Measurements from ENCODE around the gene UBA3. TPM values are rescaled to one million over a fixed set of nuclear protein-coding genes. Genes with fewer than 3 reads are reported as not detected.

The UBA3 gene
- total RNA-seq, 1 experiment from 2014 or later = 40.5 TPM

GRCh38 chr3:69103123-69103522, 23.0 kb upstream of the UBA3 start:
- Histone ChIP-seq H3K4me3 (ENCODE audit: low read depth, low read length, poor library complexity, severe bottlenecking) (no peak overlapping the region), H3K27me3 (replicated peaks; ENCODE audit: insufficient read depth, low read depth, low read length, poor library complexity) (no peaks in the 10 kb centered on the region), H3K27ac (ENCODE audit: low read depth, low read length, poor library complexity, severe bottlenecking) (no peak overlapping the region), H3K36me3 (ENCODE audit: insufficient read depth, low read length, poor library complexity, severe bottlenecking) (no peaks in the 10 kb centered on the region), H3K4me1 (ENCODE audit: insufficient read depth, low read length, poor library complexity, severe bottlenecking) (peaks cover 1% of the 10 kb centered on the region), H3K9me3 (ENCODE audit: low read depth, low read length, poor library complexity, severe bottlenecking) (no peaks in the 10 kb centered on the region)
- CTCF ChIA-PET = no interaction called here
- intact Hi-C loops (cut with micrococcal nuclease; ENCODE audit: unreplicated experiment) = no loop called here
- BruUV-seq (replicated peaks) = no TSS peak
- POLR2A ChIA-PET (ENCODE audit: low non-redundant PET) = no interaction called here
- TF ChIP-seq CTCF (conservative IDR thresholded peaks at IDR 0.05; ENCODE audit: low read depth, low read length) = no peak
- no peak for TF ChIP-seq EZH2 (IDR thresholded peaks at IDR 0.05; ENCODE audit: borderline replicate concordance, low read depth, low read length, poor library complexity, severe bottlenecking)
- no peak for DNase-seq (ENCODE audit: low spot score)

- ChIA-PET CTCF (no interaction called here), POLR2A (ENCODE audit: low non-redundant PET) (no interaction called here)
- Histone ChIP-seq H3K9me3 (ENCODE audit: low read depth, low read length, poor library complexity, severe bottlenecking) (no peaks in the 10 kb centered on the region), H3K4me3 (ENCODE audit: low read depth, low read length, poor library complexity, severe bottlenecking) (no peak overlapping the region), H3K27me3 (replicated peaks; ENCODE audit: insufficient read depth, low read depth, low read length, poor library complexity) (no peaks in the 10 kb centered on the region), H3K27ac (ENCODE audit: low read depth, low read length, poor library complexity, severe bottlenecking) (no peak overlapping the region), H3K4me1 (ENCODE audit: insufficient read depth, low read length, poor library complexity, severe bottlenecking) (no peaks in the 10 kb centered on the region), H3K36me3 (ENCODE audit: insufficient read depth, low read length, poor library complexity, severe bottlenecking) (no peaks in the 10 kb centered on the region)
- intact Hi-C loops (cut with micrococcal nuclease; ENCODE audit: unreplicated experiment) = no loop called here
- TF ChIP-seq EZH2 (IDR thresholded peaks at IDR 0.05; ENCODE audit: borderline replicate concordance, low read depth, low read length, poor library complexity, severe bottlenecking) (no peak), CTCF (conservative IDR thresholded peaks at IDR 0.05; ENCODE audit: low read depth, low read length) (no peak)
- no peak for DNase-seq (ENCODE audit: low spot score)
- no TSS peak for BruUV-seq (replicated peaks)
Observed at GRCh38 chr3:69102384-69102783, 22.2 kb upstream of the UBA3 start.

- TF ChIP-seq CTCF (conservative IDR thresholded peaks at IDR 0.05; ENCODE audit: low read depth, low read length) (no peak), EZH2 (IDR thresholded peaks at IDR 0.05; ENCODE audit: borderline replicate concordance, low read depth, low read length, poor library complexity, severe bottlenecking) (no peak)
- intact Hi-C loops (cut with micrococcal nuclease; ENCODE audit: unreplicated experiment) = no loop called here
- Histone ChIP-seq H3K9me3 (ENCODE audit: low read depth, low read length, poor library complexity, severe bottlenecking) (no peaks in the 10 kb centered on the region), H3K36me3 (ENCODE audit: insufficient read depth, low read length, poor library complexity, severe bottlenecking) (no peaks in the 10 kb centered on the region), H3K27me3 (replicated peaks; ENCODE audit: insufficient read depth, low read depth, low read length, poor library complexity) (no peaks in the 10 kb centered on the region), H3K4me3 (ENCODE audit: low read depth, low read length, poor library complexity, severe bottlenecking) (no peak overlapping the region), H3K27ac (ENCODE audit: low read depth, low read length, poor library complexity, severe bottlenecking) (no peak overlapping the region), H3K4me1 (ENCODE audit: insufficient read depth, low read length, poor library complexity, severe bottlenecking) (no peaks in the 10 kb centered on the region)
- BruUV-seq (replicated peaks) = no TSS peak
- CTCF ChIA-PET = interaction anchor here (0.5 kb wide), 1 partner anchor 21 kb away, joined by 3 read pairs; no protein-coding TSS in a partner anchor
- POLR2A ChIA-PET (ENCODE audit: low non-redundant PET) = no interaction called here
- no peak for DNase-seq (ENCODE audit: low spot score)
Observed at GRCh38 chr3:69099576-69099975, 19.4 kb upstream of the UBA3 start.

Data from A673 (cell line).